T-helper 1 cell (primary cell): ENCODE data around the gene TAF8.

Source experiments
- DNase-seq, 5 donors: peaks; one replicate each; pipeline ENCODE4 v3.0.0-alpha.2; 2012 to 2020

TAF8 gene

DNA sequence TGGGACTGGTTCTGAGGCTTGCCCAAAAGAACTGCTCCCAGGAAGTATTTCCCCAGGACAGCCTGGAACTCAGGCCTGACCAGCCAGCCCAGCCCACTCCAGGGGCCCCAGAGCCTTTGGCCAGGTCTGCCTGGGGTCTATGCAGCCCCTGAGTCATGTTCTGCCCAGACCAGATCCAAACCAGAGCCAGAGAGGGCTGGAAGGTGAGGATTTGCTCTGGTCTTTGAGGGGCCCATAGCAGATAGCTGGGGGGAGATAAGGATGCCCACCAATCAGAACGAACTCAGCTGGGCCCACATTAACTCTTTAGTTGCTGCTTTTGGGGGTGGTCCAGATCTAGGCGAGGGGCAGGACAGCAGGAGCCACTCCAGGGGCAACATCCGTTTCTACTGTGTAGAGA lies 75.3 kb downstream of the TAF8 start:
- no peak for DNase-seq

DNA sequence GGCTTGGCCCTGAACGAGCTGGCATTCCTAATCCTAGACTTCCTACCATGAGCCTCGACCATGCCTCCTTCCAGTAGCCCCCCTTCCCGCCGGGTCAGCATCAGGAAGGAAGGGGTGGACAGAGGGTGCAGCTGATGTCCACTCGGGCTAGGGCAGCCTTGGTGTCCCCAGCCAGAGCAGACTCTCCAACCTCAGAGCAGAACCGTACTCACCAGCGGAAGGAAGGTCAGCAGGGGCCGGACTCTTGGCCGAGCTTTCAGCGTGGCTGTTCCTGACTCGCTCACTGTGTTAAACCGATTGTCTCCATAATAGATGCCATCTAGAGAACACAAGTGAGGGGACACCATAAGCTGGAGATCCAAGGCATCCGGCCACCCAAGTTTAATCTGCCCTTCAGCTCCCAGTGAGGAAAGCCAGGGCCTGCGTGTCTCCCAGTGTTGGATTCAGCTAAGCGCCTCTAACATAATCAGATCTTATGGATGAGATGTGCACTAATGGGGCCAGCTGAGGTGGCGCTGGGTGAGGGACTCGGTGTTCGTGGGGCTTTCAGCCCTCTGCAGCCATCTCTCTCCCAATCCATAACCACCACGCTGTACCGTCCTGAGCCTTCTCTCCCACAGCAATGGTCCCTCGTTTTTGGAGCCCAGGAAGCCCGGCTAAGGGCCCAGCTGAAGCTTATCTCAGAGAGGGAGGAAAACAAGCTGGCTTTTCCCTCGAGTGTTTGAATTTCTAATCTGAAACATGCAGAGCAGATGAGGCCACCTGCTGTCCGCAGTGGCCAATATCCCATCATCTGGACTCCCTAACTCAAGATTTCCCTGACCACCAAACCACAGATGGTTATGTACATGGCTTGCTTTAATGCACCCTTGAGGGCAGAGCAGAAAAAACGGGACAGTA lies 78.4 kb downstream of the TAF8 start:
- no peak for DNase-seq

DNA sequence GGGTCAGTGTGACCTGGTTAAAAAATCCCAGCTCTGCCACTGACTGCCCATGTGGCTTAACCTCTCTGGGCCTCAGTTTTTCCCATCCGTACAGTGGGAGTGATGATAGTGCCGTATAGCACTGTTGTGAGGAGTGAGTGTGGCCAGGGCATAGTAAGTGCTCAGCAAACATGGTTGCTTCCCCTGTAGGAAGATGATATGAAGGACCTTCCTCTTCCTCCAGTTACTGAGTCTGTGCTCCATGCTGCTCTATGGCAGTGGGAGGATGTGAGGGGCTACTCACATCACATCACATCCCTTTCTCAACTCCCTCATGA lies 79.0 kb downstream of the TAF8 start:
- no peak for DNase-seq

DNA sequence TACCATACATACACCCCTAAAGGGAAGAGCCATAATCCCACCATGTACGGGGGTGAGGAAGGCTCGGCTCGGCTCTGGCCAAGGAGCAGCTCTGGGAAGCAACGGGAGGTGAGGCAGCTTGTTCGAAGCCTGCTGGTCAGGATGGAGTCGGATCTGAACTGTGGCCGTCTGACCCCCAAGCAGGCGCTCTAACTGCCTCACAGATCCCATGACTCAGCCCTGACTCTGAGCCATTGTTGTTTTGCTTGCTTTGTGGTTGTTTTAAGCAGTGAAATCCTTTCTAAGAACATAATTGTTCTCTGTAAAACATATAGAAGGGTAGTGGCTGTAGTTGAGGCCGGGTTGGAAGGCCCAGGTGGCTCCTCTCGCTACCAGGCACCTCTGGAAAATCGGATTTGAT lies 81.2 kb downstream of the TAF8 start:
- DNase-seq, result no peak

DNA sequence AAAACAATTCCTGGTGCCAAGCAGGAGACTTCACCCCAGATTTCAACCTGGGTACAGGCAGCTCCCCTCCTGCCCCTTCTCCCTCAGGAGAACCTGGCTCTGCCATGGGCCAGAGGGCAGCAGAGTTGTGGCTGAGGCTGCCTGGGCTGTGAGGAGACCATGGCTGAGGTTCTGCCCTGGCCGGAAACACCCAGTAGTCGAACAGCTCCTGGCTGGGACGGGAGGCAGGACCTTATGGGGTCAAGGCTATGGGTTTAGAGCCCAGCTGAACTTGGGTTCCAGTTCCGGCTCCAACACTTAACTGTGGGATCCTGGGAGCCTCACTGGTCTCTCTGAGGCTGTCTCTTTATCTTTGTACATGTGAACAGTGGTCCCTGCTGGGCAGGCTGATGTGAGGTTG lies 83.6 kb downstream of the TAF8 start:
- DNase-seq, result no peak

DNA sequence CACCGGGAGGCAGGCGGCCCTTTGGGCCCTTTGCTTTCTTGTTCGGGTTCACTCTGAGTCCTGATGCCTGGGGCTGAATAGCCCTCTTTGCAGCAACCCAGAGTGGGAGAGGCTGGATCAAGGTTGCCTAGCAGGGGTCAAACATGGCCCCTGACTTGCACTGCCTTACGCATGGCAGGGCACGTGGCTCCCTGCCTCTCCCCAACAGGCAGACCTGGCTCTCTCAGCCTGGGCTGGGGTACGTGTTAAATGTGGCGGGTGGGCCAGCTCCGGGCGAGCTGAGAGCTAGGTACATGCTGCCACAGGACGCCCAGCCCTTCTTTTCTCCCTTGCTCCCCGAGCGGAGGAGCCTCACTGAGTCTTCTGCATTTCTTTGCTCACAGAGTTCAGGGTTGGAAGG lies 84.8 kb downstream of the TAF8 start:
- no peak for DNase-seq

DNA sequence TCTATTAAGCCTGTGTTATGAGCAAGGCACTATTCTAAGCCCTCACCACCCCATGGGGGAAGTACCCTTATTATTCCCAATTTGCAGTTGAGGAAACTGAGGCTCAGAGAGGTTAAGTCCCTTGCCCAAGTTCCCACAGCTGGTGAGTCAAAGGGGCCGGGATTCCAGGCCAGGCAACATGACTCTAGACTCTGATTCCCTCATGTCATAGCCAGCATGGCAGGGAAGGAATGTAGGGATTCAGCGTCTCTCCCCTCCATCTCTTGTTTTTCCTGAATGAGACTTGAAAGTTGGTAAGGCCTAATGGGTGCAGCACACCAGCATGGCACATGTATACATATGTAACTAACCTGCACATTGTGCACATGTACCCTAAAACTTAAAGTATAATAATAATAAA lies 85.4 kb downstream of the TAF8 start:
- no peak for DNase-seq

DNA sequence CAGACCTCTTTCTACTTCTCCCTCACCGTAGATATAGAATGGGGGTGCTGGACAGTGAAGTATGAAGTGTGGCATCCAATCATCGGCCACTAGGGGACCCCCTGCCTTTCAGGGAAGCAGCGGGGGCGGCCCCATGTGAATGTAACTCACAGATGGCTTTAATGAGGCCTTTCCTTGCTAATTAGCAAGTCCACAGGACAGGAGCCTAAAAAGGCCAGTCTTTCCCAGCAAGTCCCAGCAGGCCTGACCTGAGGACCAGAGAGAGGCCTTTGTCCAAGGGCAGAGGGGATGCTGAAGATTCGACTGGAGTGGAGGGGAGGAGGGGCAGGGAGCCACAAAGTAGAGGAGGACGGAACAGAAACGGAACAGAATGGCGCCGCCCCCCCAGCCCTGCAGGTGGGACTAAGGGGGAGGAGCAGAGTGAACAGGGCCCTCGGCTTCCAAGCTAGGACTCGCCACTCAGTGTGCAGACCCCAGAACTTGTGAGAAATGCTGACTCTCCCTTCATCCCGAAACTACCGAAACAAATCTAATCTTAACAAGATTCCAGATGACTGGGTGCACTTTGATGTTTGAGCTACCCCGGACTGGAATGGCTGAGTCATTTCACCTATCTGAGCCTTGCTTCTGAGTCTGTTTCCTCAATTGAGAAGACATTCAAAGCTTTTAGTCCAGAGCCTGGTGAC lies 86.3 kb downstream of the TAF8 start:
- peak in 1 of 5 donors; percentile 14 for DNase-seq
